HCT116 (cell line): ENCODE measurements around the gene TLE5. TPM values are rescaled to one million over a fixed set of nuclear protein-coding genes. Genes with fewer than 3 reads are reported as not detected.
"Not testable (repeated sequence)": the region's sequence is repeated elsewhere in the genome, so short reads cannot be mapped to it uniquely, and the experiment has no call there.

Experiments
- ATAC-seq: fragments of 200-7000 bp; cut with Tn5 transposase; 2 replicates; pipeline ENCODE4 v1.9.1; 2020; ENCODE audit warnings: mild to moderate bottlenecking, moderate library complexity
- BruUV-seq: library from RNA; stranded (reverse); fragments of 400-500 nt; replicated peaks from 2 replicates; lab custom pipeline; 2021; lab: Mats Ljungman, UMichigan
- CTCF ChIA-PET: fragments of 300-600 bp; sonication (Branson Sonifier 250); formaldehyde crosslinking; loops from one replicate; lab custom pipeline; 2021; ENCODE audit warnings: antibody characterized with exemption; lab: Charles Lee
- POLR2A ChIA-PET: fragments of 300-600, 350-600 bp; sonication (Branson Sonifier 250); formaldehyde crosslinking; loops from one replicate; lab custom pipeline; 2021; ENCODE audit warnings: antibody characterized with exemption; lab: Charles Lee
- RAD21 ChIA-PET, 2 experiments: fragments of 300-600 bp; sonication (Branson Sonifier 250); formaldehyde crosslinking; loops; one replicate each; lab custom pipeline; 2023; ENCODE audit warnings: low total read pairs in 2 of 2; ENCODE audit not compliant: uncharacterized antibody in 2 of 2, unreplicated experiment in 2 of 2, low non-redundant PET in 1 of 2; lab: Charles Lee
- DNase-seq: peaks from one replicate; pipeline ENCODE4 v3.0.0-alpha.2; 2010; ENCODE audit warnings: low read depth, low spot score
- H2AFZ ChIP-seq: fragments of 200-600 bp; shearing (Covaris generic), sonication (generic); 2 replicates; pipeline ENCODE4 v1.6.1; 2017; ENCODE audit warnings: low read depth, mixed run types, mixed read lengths, antibody characterized with exemption, low read length; ENCODE audit not compliant: poor library complexity, severe bottlenecking
- H3K27ac ChIP-seq: 2 replicates; pipeline ENCODE4 v1.5.1; 2012; ENCODE audit warnings: low read depth, low read length
- H3K27me3 ChIP-seq: fragments of 200-600 bp; sonication (generic); 2 replicates; pipeline ENCODE4 v1.6.1; 2016; ENCODE audit warnings: mixed run types, low read length, mixed read lengths; ENCODE audit not compliant: insufficient read depth
- H3K36me3 ChIP-seq, 2 experiments: fragments of 200-500 bp in 1 of 2; fragments of 200-600 bp in 1 of 2; sonication (Bioruptor generic) in 1 of 2; sonication (generic) in 1 of 2; 2 replicates each; pipeline versions ENCODE4 v1.5.1 to v1.6.1; 2014 to 2016; ENCODE audit warnings: low read length in 2 of 2, inconsistent platforms in 1 of 2, mixed read lengths in 1 of 2, mixed run types in 1 of 2; ENCODE audit not compliant: insufficient read depth in 2 of 2, control insufficient read depth in 1 of 2
- H3K4me1 ChIP-seq, 2 experiments: fragments of 200-600 bp in 1 of 2; sonication (generic) in 1 of 2; 2 replicates each; pipeline versions ENCODE4 v1.5.1 to v1.6.1; 2012 to 2017; ENCODE audit warnings: low read length in 2 of 2, inconsistent platforms in 1 of 2, mild to moderate bottlenecking in 1 of 2, mixed read lengths in 1 of 2, mixed run types in 1 of 2, moderate library complexity in 1 of 2; ENCODE audit not compliant: insufficient read depth in 2 of 2, control insufficient read depth in 1 of 2
- H3K4me2 ChIP-seq: fragments of 200-600 bp; sonication (generic); 2 replicates; pipeline ENCODE4 v1.6.1; 2017; ENCODE audit warnings: mixed run types, low read length, mixed read lengths
- H3K4me3 ChIP-seq, 2 experiments: fragments of 200-600 bp in 1 of 2; sonication (generic) in 1 of 2; replicated peaks in 1 of 2; 2 replicates each; pipeline ENCODE4 v1.5.1; 2011 to 2016; ENCODE audit warnings: low read length in 2 of 2, control low read depth in 1 of 2, low read depth in 1 of 2, mild to moderate bottlenecking in 1 of 2, mixed read lengths in 1 of 2, mixed run types in 1 of 2
- H3K79me2 ChIP-seq: fragments of 200-600 bp; sonication (generic); 2 replicates; pipeline ENCODE4 v1.6.1; 2017; ENCODE audit warnings: mild to moderate bottlenecking, mixed run types, low read length, moderate library complexity, mixed read lengths; ENCODE audit not compliant: insufficient read depth
- H3K9ac ChIP-seq: fragments of 200-600 bp; sonication (generic); 2 replicates; pipeline ENCODE4 v1.6.1; 2016; ENCODE audit warnings: low read length, mixed read lengths
- H3K9me2 ChIP-seq: fragments of 200-600 bp; sonication (generic), shearing (Covaris generic); 2 replicates; pipeline ENCODE4 v1.6.1; 2017; ENCODE audit warnings: mixed run types, mild to moderate bottlenecking, moderate library complexity; ENCODE audit not compliant: insufficient read depth
- H3K9me3 ChIP-seq, 2 experiments: fragments of 200-500 bp in 1 of 2; fragments of 200-600 bp in 1 of 2; sonication (Bioruptor generic) in 1 of 2; sonication (generic) in 1 of 2; 2 replicates each; pipeline ENCODE4 v1.6.1; 2014 to 2017; ENCODE audit warnings: low read length in 2 of 2, mixed read lengths in 2 of 2, inconsistent platforms in 1 of 2, low read depth in 1 of 2, mild to moderate bottlenecking in 1 of 2, mixed run types in 1 of 2, moderate library complexity in 1 of 2; ENCODE audit not compliant: control insufficient read depth in 1 of 2, insufficient read depth in 1 of 2
- H4K20me1 ChIP-seq: fragments of 200-600 bp; sonication (generic), shearing (Covaris generic); 2 replicates; pipeline ENCODE4 v1.6.1; 2017; ENCODE audit warnings: mixed run types, mild to moderate bottlenecking, moderate library complexity; ENCODE audit not compliant: insufficient read depth
- CEBPB ChIP-seq: IDR thresholded peaks from 2 replicates; pipeline ENCODE4 v1.6.1; 2012; ENCODE audit warnings: low read depth
- EGR1 ChIP-seq: IDR thresholded peaks from 2 replicates; pipeline ENCODE4 v1.6.1; 2012; ENCODE audit warnings: low read depth
- ELF1 ChIP-seq: IDR thresholded peaks from 2 replicates; pipeline ENCODE4 v1.6.1; 2012; ENCODE audit warnings: low read depth, borderline replicate concordance
- FOSL1 ChIP-seq: IDR thresholded peaks from 2 replicates; pipeline ENCODE4 v1.6.1; 2012; ENCODE audit warnings: low read depth
- JUND ChIP-seq: IDR thresholded peaks from 2 replicates; pipeline ENCODE4 v1.6.1; 2012
- POLR2A ChIP-seq: IDR thresholded peaks from 2 replicates; pipeline ENCODE4 v1.7.0; 2011; ENCODE audit warnings: borderline replicate concordance; ENCODE audit not compliant: insufficient read depth, insufficient read length; ENCODE audit errors: extremely low read depth
- RAD21 ChIP-seq: IDR thresholded peaks from 2 replicates; pipeline ENCODE4 v1.6.1; 2012; ENCODE audit warnings: low read depth, mild to moderate bottlenecking
- ZNF274 ChIP-seq: fragments of 200-500 bp; sonication (Bioruptor generic); IDR thresholded peaks from 2 replicates; pipeline ENCODE4 v1.6.1; 2014; ENCODE audit warnings: mild to moderate bottlenecking, low read depth, low read length, inconsistent platforms
- intact Hi-C: fragments of 100-400 bp; cut with micrococcal nuclease; formaldehyde crosslinking; loops from 2 replicates; pipeline ENCODE4 v1.10.0; 2022
- total RNA-seq: library from RNA; stranded (reverse); gene quantifications from one replicate; pipeline ENCODE4 v1.2.1, GENCODE V29; 2021; ENCODE audit not compliant: unreplicated experiment

Gene TLE5
- total RNA-seq, 1 experiment from 2014 or later: 263 TPM

DNA sequence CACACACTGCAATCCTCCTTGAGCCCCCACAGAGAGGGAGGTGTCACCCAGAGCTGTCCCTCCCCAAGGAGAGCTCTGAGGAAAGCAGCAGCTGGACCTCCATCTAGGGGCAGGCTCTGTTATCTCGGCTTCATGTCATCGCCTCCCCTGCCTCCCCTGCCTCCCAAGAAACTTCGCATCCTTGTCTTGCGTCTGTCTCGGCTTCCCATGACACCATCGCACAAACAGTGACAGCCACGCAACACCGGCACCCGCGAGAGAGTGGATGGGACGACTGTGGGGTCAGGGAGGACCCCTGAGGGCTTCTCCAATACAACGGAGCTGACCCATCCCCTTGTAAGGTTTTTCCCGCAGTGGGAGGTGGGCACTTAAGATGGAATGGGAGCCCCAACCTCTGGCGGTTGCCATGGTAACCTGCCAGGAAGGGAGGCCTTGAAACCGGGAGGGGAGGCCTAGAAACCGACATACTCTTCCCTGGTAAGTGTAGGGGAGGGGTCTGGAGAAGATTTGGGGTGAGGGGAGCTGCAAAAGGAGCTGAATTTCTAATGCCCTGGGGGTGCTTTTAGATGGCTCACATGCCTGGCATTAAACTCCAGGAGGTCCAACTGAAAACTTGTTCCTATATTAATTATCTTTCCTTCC, 49.6 kb downstream of the TLE5 start:
- Histone ChIP-seq H3K36me3 (no peaks in the 10 kb centered on the region), H3K4me2 (no peak overlapping the region), H3K9ac (no peak overlapping the region), H2AFZ (no peak overlapping the region), H3K27me3 (no peaks in the 10 kb centered on the region), H3K4me1 (no peaks in the 10 kb centered on the region), H3K79me2 (no peaks in the 10 kb centered on the region), H3K27ac (no peak overlapping the region), H3K4me3 (no peak overlapping the region), H4K20me1 (no peaks in the 10 kb centered on the region), H3K9me2 (no peaks in the 10 kb centered on the region), H3K9me3 (no peaks in the 10 kb centered on the region)
- intact Hi-C loops: no loop called here
- no peak for DNase-seq
- ChIA-PET POLR2A (no interaction called here), CTCF (no interaction called here), RAD21 (no interaction called here)
- TF ChIP-seq ZNF274 (no peak), RAD21 (no peak), POLR2A (no peak), ELF1 (no peak), CEBPB (no peak), JUND (no peak), FOSL1 (no peak), EGR1 (no peak)
- ATAC-seq: no peak
- no TSS peak for BruUV-seq

DNA sequence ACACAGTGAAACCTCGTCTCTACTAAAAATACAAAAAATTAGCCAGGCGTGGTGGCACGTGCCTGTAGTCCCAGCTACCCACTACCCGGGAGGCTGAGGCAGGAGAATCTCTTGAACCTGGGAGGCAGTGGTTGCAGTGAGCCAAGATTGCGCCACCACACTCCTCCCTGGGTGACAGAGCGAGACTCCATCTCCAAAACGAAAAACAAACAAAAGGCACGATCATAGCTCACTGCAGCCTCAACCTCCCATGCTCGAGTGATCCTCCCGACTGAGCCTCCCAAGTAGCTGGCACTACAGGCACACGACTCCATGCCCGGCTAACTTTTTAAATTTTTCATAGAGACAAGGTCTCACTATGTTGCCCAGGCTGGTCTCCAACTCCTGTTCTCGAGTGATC, 50.2 kb downstream of the TLE5 start:
- CTCF ChIA-PET, H3K4me2 ChIP-seq, DNase-seq, H3K27ac ChIP-seq, H3K4me1 ChIP-seq, H4K20me1 ChIP-seq, POLR2A ChIA-PET, H3K36me3 ChIP-seq, H3K79me2 ChIP-seq, H3K9ac ChIP-seq, intact Hi-C loops, H2AFZ ChIP-seq, ATAC-seq, BruUV-seq, H3K9me3 ChIP-seq, H3K9me2 ChIP-seq, H3K27me3 ChIP-seq, RAD21 ChIA-PET, H3K4me3 ChIP-seq: not testable (repeated sequence)
